Measurements from ENCODE around the gene PTPRR. TPM values are rescaled to one million over a fixed set of nuclear protein-coding genes. Genes with fewer than 3 reads are reported as not detected.

PTPRR gene
- total and polyA plus RNA-seq, 2 of the 4 experiments (the other 2 are of a cell fraction) = 0.18 to 0.21 TPM

DNA sequence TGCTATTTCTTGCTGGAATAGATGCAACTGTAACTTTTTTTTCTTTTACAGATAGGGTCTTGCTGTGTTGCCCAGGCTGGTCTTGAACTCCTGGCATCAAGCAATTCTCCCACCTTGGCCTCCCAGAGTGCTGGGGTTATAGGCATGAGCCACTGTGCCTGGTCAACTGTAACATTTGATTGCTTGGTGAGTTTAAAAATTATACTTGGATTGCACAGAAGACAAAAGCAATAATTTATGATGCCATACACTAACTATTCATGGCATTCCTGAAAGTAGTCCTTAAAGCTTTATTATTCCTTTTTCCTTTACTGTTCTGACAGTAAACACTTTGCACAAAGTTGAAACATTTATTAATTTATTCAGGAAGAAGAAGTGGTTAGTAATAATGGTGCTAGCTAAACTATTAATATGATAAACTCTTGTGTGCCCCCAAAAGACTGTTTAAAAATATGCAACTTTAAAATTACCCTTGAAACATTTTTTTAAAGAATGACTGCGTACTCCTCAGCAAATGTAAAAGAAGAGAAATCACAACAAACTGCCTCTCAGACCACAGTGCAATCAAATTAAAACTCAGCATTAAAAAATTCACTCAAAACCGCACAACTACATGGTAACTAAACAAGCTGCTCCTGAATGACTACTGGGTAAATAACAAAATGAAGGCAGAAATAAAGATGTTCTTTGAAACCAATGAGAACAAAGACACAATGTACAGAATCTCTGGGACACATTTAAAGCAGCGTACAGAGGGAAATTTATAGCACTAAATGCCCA, 291.6 kb downstream of the PTPRR start:
- H3K27ac ChIP-seq (ENCODE audit: insufficient read depth, low read length) = no peak overlapping the region
- no peak overlapping the region for H2BK120ac ChIP-seq (ENCODE audit: low read depth, low read length)
- H2BK5ac ChIP-seq (ENCODE audit: low read depth, low read length, poor library complexity, severe bottlenecking) = no peak overlapping the region
- H2AK5ac ChIP-seq (ENCODE audit: low read depth, low read length) = no peak overlapping the region
- no CpG with 5 or more reads among the region's 3 CpGs for WGBS, 2 experiments (ENCODE audit: extremely low coverage in 2 of 2, insufficient read length in 1 of 2)
- H3K56ac ChIP-seq (ENCODE audit: extremely low read depth, insufficient read depth, low read length) = no peak overlapping the region
- H2AFZ ChIP-seq (replicated peaks; ENCODE audit: low read length, poor library complexity) = no peak overlapping the region
- no peak overlapping the region for H4K8ac ChIP-seq (ENCODE audit: low read depth in 2 of 2, low read length in 2 of 2)
- no peak overlapping the region for H4K91ac ChIP-seq (ENCODE audit: insufficient read depth, low read depth, low read length)
- no peaks in the 10 kb centered on the region for H3K27me3 ChIP-seq (ENCODE audit: control insufficient read depth, insufficient read depth, low read length)
- H3K4me3 ChIP-seq (ENCODE audit: insufficient read depth, low read depth, low read length) = no peak overlapping the region
- no peaks in the 10 kb centered on the region for H4K20me1 ChIP-seq (ENCODE audit: insufficient read depth, low read length)
- ATAC-seq (ENCODE audit: low read depth) (no peak), DNase-seq (no peak)
- no peaks in the 10 kb centered on the region for H3K9me1 ChIP-seq (ENCODE audit: insufficient read depth, low read length)
- H3K4ac ChIP-seq (ENCODE audit: low read depth, low read length) = no peak overlapping the region
- in situ Hi-C loops (cut with MboI; ENCODE audit: low sequenced_read_pairs) = no loop called here
- no TSS peak for BruUV-seq (replicated peaks)
- no peak overlapping the region for H4K5ac ChIP-seq (ENCODE audit: low read depth, low read length)
- no peak overlapping the region for H2AK9ac ChIP-seq (replicated peaks; ENCODE audit: low read depth, low read length, poor library complexity)
- no peaks in the 10 kb centered on the region for H3K79me1 ChIP-seq (ENCODE audit: low read depth in 1 of 2, low read length in 2 of 2)
- H3K9ac ChIP-seq (ENCODE audit: low read depth, low read length) = no peak overlapping the region
- H3K36me3 ChIP-seq (ENCODE audit: control insufficient read depth, insufficient read depth, low read length) = no peaks in the 10 kb centered on the region
- no peak overlapping the region for H2BK15ac ChIP-seq (ENCODE audit: low read depth, low read length)
- POLR2A ChIA-PET (ENCODE audit: unreplicated experiment) = no interaction called here
- dilution Hi-C loops (cut with HindIII; ENCODE audit: low sequenced_read_pairs, unreplicated experiment) = no loop called here
- no peak overlapping the region for H2BK20ac ChIP-seq (ENCODE audit: low read depth, low read length)
- no peaks in the 10 kb centered on the region for H3K9me3 ChIP-seq (ENCODE audit: control insufficient read depth, insufficient read depth, low read length)
- intact Hi-C loops (cut with micrococcal nuclease) = no loop called here
- TF ChIP-seq CEBPB (IDR thresholded peaks at IDR 0.05; ENCODE audit: low read depth, low read length) (no peak), SMC3 (IDR thresholded peaks at IDR 0.05; ENCODE audit: low read depth, low read length) (no peak), RAD21 (IDR thresholded peaks at IDR 0.05; ENCODE audit: low read length) (no peak), CHD1 (IDR thresholded peaks at IDR 0.05; ENCODE audit: low read depth, low read length) (no peak), MXI1 (IDR thresholded peaks at IDR 0.05; ENCODE audit: borderline replicate concordance, low read depth, low read length) (no peak)
- no peaks in the 10 kb centered on the region for H3K4me1 ChIP-seq (ENCODE audit: control insufficient read depth, insufficient read depth, low read length)
- no peak overlapping the region; the same call in 1 of the 2 replicates for H3K18ac ChIP-seq (ENCODE audit: low read depth, low read length)
- H3K14ac ChIP-seq (replicated peaks; ENCODE audit: low read depth, low read length) = no peak overlapping the region
- no peak overlapping the region for H3K4me2 ChIP-seq (ENCODE audit: low read depth, low read length)
- H3K23ac ChIP-seq (ENCODE audit: low read depth, low read length) = no peak overlapping the region
- CTCF ChIA-PET = no interaction called here

All from IMR-90 (cell line).